Naive thymus-derived CD4-positive, alpha-beta T cell (primary cell): Measurements from ENCODE around the gene TNFSF12. TPM values are rescaled to one million over a fixed set of nuclear protein-coding genes. Genes with fewer than 3 reads are reported as not detected.

Experiments used
- ATAC-seq: fragments of 150-1000 bp; cut with Tn5 transposase; 2 replicates; pipeline ENCODE4 v1.10.0; 2021; ENCODE audit warnings: mild to moderate bottlenecking, moderate library complexity
- CTCF ChIA-PET: fragments of 350-600 bp; sonication (Branson Sonifier 250); formaldehyde crosslinking; loops from one replicate; lab custom pipeline; 2021; ENCODE audit warnings: antibody characterized with exemption; lab: Charles Lee
- POLR2A ChIA-PET: fragments of 350-600 bp; sonication (Branson Sonifier 250); formaldehyde crosslinking; loops from one replicate; lab custom pipeline; 2021; ENCODE audit warnings: antibody characterized with exemption, inconsistent platforms; lab: Charles Lee
- DNase-seq, 9 donors: peaks; one replicate each; pipeline versions ENCODE4 v3.0.0 to v3.0.0-alpha.2; 2020 to 2022; ENCODE audit warnings: mixed read lengths in 1 of 9
- H3K27ac ChIP-seq: one replicate; pipeline ENCODE4 v1.7.0; 2013; ENCODE audit warnings: mild to moderate bottlenecking, low read depth, low read length, moderate library complexity
- H3K27me3 ChIP-seq, 2 donors: one replicate each; pipeline ENCODE4 v1.7.0; 2013; ENCODE audit warnings: low read length in 2 of 2, mild to moderate bottlenecking in 2 of 2, moderate library complexity in 2 of 2; ENCODE audit not compliant: control insufficient read depth in 2 of 2, insufficient read depth in 2 of 2
- H3K36me3 ChIP-seq, 3 experiments: 1 replicate in 2 of 3; 2 replicates in 1 of 3; pipeline ENCODE4 v1.7.0; 2013; ENCODE audit warnings: low read length in 3 of 3, mild to moderate bottlenecking in 3 of 3, moderate library complexity in 1 of 3; ENCODE audit not compliant: insufficient read depth in 3 of 3, control insufficient read depth in 2 of 3
- H3K4me1 ChIP-seq, 2 donors: one replicate each; pipeline ENCODE4 v1.7.0; 2013; ENCODE audit warnings: low read length in 2 of 2, mild to moderate bottlenecking in 2 of 2, moderate library complexity in 1 of 2; ENCODE audit not compliant: control insufficient read depth in 2 of 2, insufficient read depth in 2 of 2
- H3K4me3 ChIP-seq: 2 replicates; pipeline ENCODE4 v1.7.0; 2013; ENCODE audit warnings: mild to moderate bottlenecking, low read length
- H3K9me3 ChIP-seq, 3 experiments: 1 replicate in 2 of 3; 2 replicates in 1 of 3; pipeline ENCODE4 v1.7.0; 2013; ENCODE audit warnings: low read length in 3 of 3; ENCODE audit not compliant: control insufficient read depth in 2 of 3
- H3K27ac Mint-ChIP-seq, 9 donors: one replicate each; pipeline ENCODE4 v1.8.0; 2020 to 2022; ENCODE audit warnings: mixed read lengths in 9 of 9, mild to moderate bottlenecking in 8 of 9, moderate library complexity in 5 of 9, inconsistent platforms in 2 of 9
- H3K27me3 Mint-ChIP-seq, 5 donors: one replicate each; pipeline ENCODE4 v1.8.0; 2021 to 2022; ENCODE audit warnings: mixed read lengths in 5 of 5, mild to moderate bottlenecking in 1 of 5
- H3K36me3 Mint-ChIP-seq, 5 donors: one replicate each; pipeline ENCODE4 v1.8.0; 2020 to 2022; ENCODE audit warnings: mixed read lengths in 5 of 5, mild to moderate bottlenecking in 3 of 5, inconsistent platforms in 1 of 5
- H3K4me1 Mint-ChIP-seq, 7 donors: one replicate each; pipeline ENCODE4 v1.8.0; 2020 to 2022; ENCODE audit warnings: mixed read lengths in 7 of 7, mild to moderate bottlenecking in 3 of 7, inconsistent platforms in 1 of 7
- H3K4me3 Mint-ChIP-seq, 10 donors: one replicate each; pipeline ENCODE4 v1.8.0; 2020 to 2022; ENCODE audit warnings: mild to moderate bottlenecking in 10 of 10, mixed read lengths in 10 of 10, moderate library complexity in 6 of 10, inconsistent platforms in 2 of 10
- H3K9me3 Mint-ChIP-seq, 11 donors: one replicate each; pipeline ENCODE4 v1.8.0; 2020 to 2022; ENCODE audit warnings: mixed read lengths in 11 of 11, mild to moderate bottlenecking in 4 of 11, inconsistent platforms in 1 of 11, moderate library complexity in 1 of 11
- intact Hi-C, 2 donors: fragments of 100-400 bp; cut with micrococcal nuclease; formaldehyde crosslinking; loops; one replicate each; pipeline ENCODE4 v1.15.1; 2023
- polyA plus RNA-seq, 2 donors: library from polyadenylated mRNA; unstranded; fragments of 300-500 nt; fragmentation: Illumina TruSeq; gene quantifications; one replicate each; pipeline ENCODE4 v1.2.3, GENCODE V29; 2021
- total RNA-seq, 6 experiments: library from RNA in 5 of 6; stranded (reverse) in 5 of 6; gene quantifications; 1 replicate in 5 of 6; 2 replicates in 1 of 6; pipeline ENCODE4 v1.2.3 and lab custom pipeline; 2021 to 2026

The TNFSF12 gene
- total and polyA plus RNA-seq, 7 experiments from 2014 or later: 25.4 to 82.4 (median 36.1) TPM

DNA sequence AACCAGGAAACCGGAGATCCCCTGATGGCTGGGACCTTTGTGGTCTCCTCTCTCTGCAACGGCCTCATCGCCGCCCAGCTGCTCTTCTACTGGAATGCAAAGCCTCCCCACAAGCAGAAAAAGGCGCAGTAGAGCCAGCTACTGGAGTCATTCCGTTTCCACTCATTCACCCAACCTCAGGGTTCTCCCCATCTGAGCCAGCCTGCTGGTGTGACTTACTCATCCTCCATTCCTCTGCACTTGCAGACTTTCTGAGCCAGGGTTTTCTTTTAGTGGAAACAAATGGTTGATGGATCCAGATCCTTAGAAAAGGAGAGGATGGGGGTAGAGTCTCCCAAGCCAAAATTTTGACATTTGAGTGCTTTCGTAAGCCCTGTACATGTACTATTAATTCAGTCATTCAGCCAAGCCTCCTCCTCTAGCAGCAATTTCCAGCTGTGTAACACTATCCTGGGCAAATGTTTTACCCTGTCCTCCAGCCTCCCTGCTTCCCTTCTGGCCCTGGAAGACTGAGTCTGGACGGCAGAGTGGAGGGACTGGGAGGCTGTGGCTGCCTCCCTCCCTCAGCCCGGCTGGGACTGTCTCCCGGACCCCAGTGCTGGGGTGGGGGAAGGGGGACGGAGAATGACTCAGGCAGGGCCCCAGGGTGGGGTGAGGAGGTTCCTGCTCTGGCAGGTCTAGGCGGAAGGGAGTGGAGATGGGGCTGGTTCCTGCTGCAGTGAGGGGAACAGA, 38.7 kb downstream of the TNFSF12 start:
- H3K27ac Mint-ChIP-seq: peak overlapping the region in 3 of 9 donors; percentile 16 to 38 (median 18)
- H3K27ac ChIP-seq: no peak overlapping the region

GRCh38 chr17:7588553-7589203, 39.8 kb downstream of the TNFSF12 start:
- no peak for DNase-seq
- H3K4me3 ChIP-seq: no peak overlapping the region

More for the DNA sequence above, 38.7 kb downstream of the TNFSF12 start:
- Histone ChIP-seq H3K4me3 (no peak overlapping the region), H3K36me3 (peaks cover 0 to 47% (median 19%) of the 10 kb centered on the region in 3 experiments), H3K9me3 (no peaks in the 10 kb centered on the region), H3K27me3 (no peaks in the 10 kb centered on the region), H3K4me1 (peaks cover 17 to 22% of the 10 kb centered on the region in 2 donors)
- peaks cover 0 to 20% (median 3%) of the 10 kb centered on the region in 5 donors for H3K36me3 Mint-ChIP-seq
- intact Hi-C loops: loop anchor here in 1 of 2 donors (2.0 kb wide), 2 partner anchors 15 to 65 kb away; no protein-coding TSS in a partner anchor
- ChIA-PET POLR2A (interaction anchor here (0.6 to 4.7 kb wide), 6 partner anchors 14 to 227 kb away, joined by 3 to 34 read pairs (median 4); partner anchors contain the start of genes FXR2, WRAP53 and ZBTB4), CTCF (interaction anchor here (1.1 to 1.4 kb wide), 2 partner anchors 13 to 64 kb away, joined by 4 to 6 read pairs; no protein-coding TSS in a partner anchor)
- DNase-seq (no peak), ATAC-seq (no peak)
- H3K4me1 Mint-ChIP-seq: peaks cover 15 to 27% (median 22%) of the 10 kb centered on the region in 7 donors
- peak overlapping the region in 1 of 10 donors; percentile 17 for H3K4me3 Mint-ChIP-seq
- H3K27me3 Mint-ChIP-seq: no peaks in the 10 kb centered on the region
- H3K9me3 Mint-ChIP-seq: no peaks in the 10 kb centered on the region

DNA sequence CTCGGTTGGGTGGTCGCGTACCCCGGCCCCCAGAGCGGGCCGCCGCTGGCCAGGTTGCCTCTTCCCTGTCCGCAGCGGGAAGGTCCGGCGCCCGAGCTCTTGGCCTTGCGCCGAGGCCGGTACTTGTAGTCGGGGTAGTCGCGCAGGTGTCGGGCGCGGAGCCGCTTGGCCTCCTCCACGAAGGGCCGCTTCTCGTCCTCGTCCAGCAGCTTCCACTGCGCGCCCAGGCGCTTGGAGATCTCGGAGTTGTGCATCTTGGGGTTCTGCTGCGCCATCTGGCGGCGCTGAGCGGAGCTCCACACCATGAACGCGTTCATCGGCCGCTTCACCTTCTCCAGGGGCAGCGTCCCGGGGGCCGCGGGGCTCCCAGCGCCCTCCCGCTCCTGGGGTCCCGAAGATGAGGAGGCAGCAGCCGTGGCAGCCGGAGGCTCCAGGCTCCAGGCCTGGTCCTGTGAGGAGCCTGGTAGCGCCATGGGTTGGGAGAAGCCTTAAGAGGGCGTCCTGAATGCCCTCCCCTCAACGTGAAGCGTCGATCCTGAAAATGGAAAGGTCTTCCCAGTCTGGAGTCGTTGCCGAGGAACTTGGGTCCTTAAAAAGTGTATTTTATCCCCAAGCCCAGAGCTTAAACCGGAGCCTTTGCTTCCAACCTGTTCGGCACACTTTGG, 40.5 kb downstream of the TNFSF12 start:
- ATAC-seq (peak; percentile 87), DNase-seq (peak; percentile 54 to 72 (median 63))
- Histone ChIP-seq H3K4me3 (no peak overlapping the region), H3K9me3 (no peaks in the 10 kb centered on the region), H3K27ac (no peak overlapping the region), H3K36me3 (peaks cover 13 to 65% (median 29%) of the 10 kb centered on the region in 3 experiments), H3K27me3 (no peaks in the 10 kb centered on the region), H3K4me1 (peaks cover 8 to 11% of the 10 kb centered on the region in 2 donors)
- Mint-ChIP-seq H3K4me1 (peaks cover 9 to 14% (median 13%) of the 10 kb centered on the region in 7 donors), H3K9me3 (no peaks in the 10 kb centered on the region), H3K27me3 (no peaks in the 10 kb centered on the region), H3K36me3 (peaks cover 6 to 31% (median 14%) of the 10 kb centered on the region in 5 donors), H3K4me3 (no peak overlapping the region), H3K27ac (peak overlapping the region in 2 of 9 donors; percentile 13 to 38)
- intact Hi-C loops: loop anchor here (1.0 to 2.0 kb wide), 7 partner anchors 17 to 309 kb away; partner anchors contain the start of gene SENP3 (in 1 of the 2)
- POLR2A ChIA-PET: interaction anchor here (0.6 to 2.5 kb wide), 15 partner anchors 9 to 153 kb away, joined by 3 to 13 read pairs (median 4); partner anchors contain the start of genes CD68, FGF11, FXR2 and TP53
- CTCF ChIA-PET: interaction anchor here (0.6 to 3.0 kb wide), 18 partner anchors 9 to 235 kb away, joined by 3 to 19 read pairs (median 4); partner anchors contain the start of genes ATP1B2, SAT2, TMEM256 and TMEM95

More at GRCh38 chr17:7588553-7589203, 39.8 kb downstream of the TNFSF12 start:
- ChIA-PET CTCF (interaction anchor here (0.6 to 3.0 kb wide), 14 partner anchors 8 to 234 kb away, joined by 3 to 19 read pairs (median 4); partner anchors contain the start of genes ATP1B2, TMEM95, TP53 and WRAP53), POLR2A (interaction anchor here (0.8 to 2.5 kb wide), 11 partner anchors 8 to 152 kb away, joined by 3 to 13 read pairs (median 5); partner anchors contain the start of genes CD68, FXR2, TP53 and ZBTB4)
- intact Hi-C loops: loop anchor here (1.0 to 2.0 kb wide), 7 partner anchors 16 to 308 kb away; partner anchors contain the start of gene SENP3 (in 1 of the 2)
- Mint-ChIP-seq H3K9me3 (no peaks in the 10 kb centered on the region), H3K27ac (peak overlapping the region in 1 of 9 donors; percentile 30), H3K4me3 (no peak overlapping the region), H3K36me3 (peaks cover 6 to 26% (median 7%) of the 10 kb centered on the region in 5 donors), H3K4me1 (peaks cover 12 to 21% (median 17%) of the 10 kb centered on the region in 7 donors), H3K27me3 (no peaks in the 10 kb centered on the region)
- no peak overlapping the region for H3K27ac ChIP-seq
- H3K9me3 ChIP-seq: no peaks in the 10 kb centered on the region
- ATAC-seq: no peak
- H3K36me3 ChIP-seq: peaks cover 6 to 58% (median 25%) of the 10 kb centered on the region in 3 experiments
- no peaks in the 10 kb centered on the region for H3K27me3 ChIP-seq
- peaks cover 10 to 14% of the 10 kb centered on the region in 2 donors for H3K4me1 ChIP-seq

GRCh38 chr17:7589891-7590691, 41.2 kb downstream of the TNFSF12 start, which contains the start of gene SOX15:
Gene SOX15, minus strand, starts transcription at chr17:7590094. Its CDS starts 418 bp downstream, at chr17:7589676.
- CTCF ChIA-PET: interaction anchor here (0.6 to 3.0 kb wide), 14 partner anchors 9 to 234 kb away, joined by 3 to 19 read pairs (median 4); partner anchors contain the start of genes ATP1B2, SAT2, TMEM256 and TP53
- H3K27ac ChIP-seq: no peak within 1 kb of the TSS

DNA sequence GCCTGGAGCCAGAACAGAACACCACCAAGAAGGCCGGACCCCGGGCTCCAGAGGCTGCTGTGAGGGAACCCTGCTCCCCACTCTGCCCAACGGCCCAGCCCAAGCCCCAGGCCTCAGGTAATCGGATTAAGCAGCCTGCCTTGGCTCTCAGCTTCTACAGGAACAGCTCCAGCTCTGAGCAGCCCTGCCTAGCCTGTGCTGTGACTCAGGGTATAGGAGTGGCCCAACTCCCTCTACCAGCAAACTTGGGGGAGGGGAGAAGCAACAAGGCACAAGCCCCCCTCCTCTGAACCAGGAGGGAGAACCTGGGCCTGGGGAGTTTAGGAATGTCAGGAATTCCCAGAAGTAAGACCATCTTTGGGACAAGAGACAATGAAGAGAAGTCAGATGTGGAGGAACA, 41.9 kb downstream of the TNFSF12 start:
- Histone ChIP-seq H3K4me3 (no peak overlapping the region), H3K27me3 (no peaks in the 10 kb centered on the region), H3K36me3 (peaks cover 21 to 79% (median 32%) of the 10 kb centered on the region in 3 experiments), H3K27ac (no peak overlapping the region), H3K4me1 (peaks cover 0 to 3% of the 10 kb centered on the region in 2 donors), H3K9me3 (no peaks in the 10 kb centered on the region)
- no peaks in the 10 kb centered on the region for H3K27me3 Mint-ChIP-seq
- H3K27ac Mint-ChIP-seq: peak overlapping the region in 4 of 9 donors; percentile 6 to 36 (median 25)
- intact Hi-C loops: no loop called here
- CTCF ChIA-PET: interaction anchor here (1.8 to 3.0 kb wide), 3 partner anchors 30 to 154 kb away, joined by 5 to 19 read pairs (median 8); no protein-coding TSS in a partner anchor
- no peak for ATAC-seq
- H3K9me3 Mint-ChIP-seq: no peaks in the 10 kb centered on the region
- no peak for DNase-seq
- POLR2A ChIA-PET: interaction anchor here (1.5 to 2.5 kb wide), 4 partner anchors 10 to 96 kb away, joined by 4 to 13 read pairs (median 6); partner anchors contain the start of gene TP53
- H3K4me1 Mint-ChIP-seq: peaks cover 0 to 3% (median 2%) of the 10 kb centered on the region in 7 donors
- no peak overlapping the region for H3K4me3 Mint-ChIP-seq
- H3K36me3 Mint-ChIP-seq: peaks cover 10 to 41% (median 22%) of the 10 kb centered on the region in 5 donors

More at GRCh38 chr17:7589891-7590691, 41.2 kb downstream of the TNFSF12 start, which contains the start of gene SOX15:
- Histone ChIP-seq H3K27me3 (no peaks in the 10 kb centered on the region), H3K4me1 (peaks cover 2 to 4% of the 10 kb centered on the region in 2 donors), H3K9me3 (no peaks in the 10 kb centered on the region), H3K36me3 (peaks cover 16 to 72% (median 29%) of the 10 kb centered on the region in 3 experiments), H3K4me3 (no peak within 1 kb of the TSS)
- POLR2A ChIA-PET: interaction anchor here (0.6 to 2.5 kb wide), 12 partner anchors 9 to 153 kb away, joined by 3 to 13 read pairs (median 4); partner anchors contain the start of genes FGF11 and TP53
- no peak within 1 kb of the TSS for H3K4me3 Mint-ChIP-seq
- no peaks in the 10 kb centered on the region for H3K9me3 Mint-ChIP-seq
- H3K36me3 Mint-ChIP-seq: peaks cover 6 to 34% (median 16%) of the 10 kb centered on the region in 5 donors
- H3K4me1 Mint-ChIP-seq: peaks cover under 1 to 6% (median 5%) of the 10 kb centered on the region in 7 donors
- H3K27me3 Mint-ChIP-seq: no peaks in the 10 kb centered on the region
- intact Hi-C loops: loop anchor here (1.0 to 2.0 kb wide), 7 partner anchors 17 to 310 kb away; partner anchors contain the start of gene SENP3 (in 1 of the 2)
- ATAC-seq: no peak
- no peak for DNase-seq
- H3K27ac Mint-ChIP-seq: peak within 1 kb of the TSS in 6 of 9 donors; percentile 6 to 38 (median 25)
